Lung (tissue), 12 donors: ENCODE results near the gene CENPM. TPM values are rescaled to one million over a fixed set of nuclear protein-coding genes. Genes with fewer than 3 reads are reported as not detected.

ENCODE experiments used
- ATAC-seq: fragments of 200-7000 bp; cut with Tn5 transposase; one replicate; pipeline ENCODE4 v1.9.1; 2020; ENCODE audit warnings: moderate number of reproducible peaks; ENCODE audit not compliant: insufficient read depth, low FRiP score
- DNase-seq, 3 donors: peaks; one replicate each; pipeline ENCODE4 v3.0.0-alpha.2; 2013 to 2017
- H3K27ac ChIP-seq, 2 donors: one replicate each; pipeline ENCODE4 v1.5.1; 2013; ENCODE audit warnings: mild to moderate bottlenecking in 2 of 2, moderate library complexity in 2 of 2, control low read depth in 1 of 2, inconsistent platforms in 1 of 2, low read depth in 1 of 2, low read length in 1 of 2
- H3K27me3 ChIP-seq, 3 donors: one replicate each; pipeline ENCODE4 v1.5.1; 2013; ENCODE audit warnings: low read length in 2 of 3; ENCODE audit not compliant: control insufficient read depth in 3 of 3, insufficient read depth in 3 of 3
- H3K36me3 ChIP-seq, 4 donors: one replicate each; pipeline ENCODE4 v1.5.1; 2013; ENCODE audit warnings: low read length in 4 of 4, mild to moderate bottlenecking in 1 of 4, moderate library complexity in 1 of 4; ENCODE audit not compliant: control insufficient read depth in 4 of 4, insufficient read depth in 4 of 4
- H3K4me1 ChIP-seq, 5 donors: one replicate each; pipeline ENCODE4 v1.5.1; 2013; ENCODE audit warnings: low read length in 5 of 5, mild to moderate bottlenecking in 2 of 5, moderate library complexity in 1 of 5; ENCODE audit not compliant: control insufficient read depth in 5 of 5, insufficient read depth in 5 of 5
- H3K4me3 ChIP-seq: one replicate; pipeline ENCODE4 v1.5.1; 2013; ENCODE audit warnings: mild to moderate bottlenecking, control low read depth, moderate library complexity
- H3K9ac ChIP-seq, 2 donors: one replicate each; pipeline ENCODE4 v1.5.1; 2013; ENCODE audit warnings: low read length in 2 of 2, control low read depth in 1 of 2; ENCODE audit not compliant: insufficient read depth in 1 of 2
- H3K9me3 ChIP-seq, 4 donors: one replicate each; pipeline ENCODE4 v1.5.1; 2013; ENCODE audit warnings: low read length in 3 of 4, mild to moderate bottlenecking in 1 of 4, moderate library complexity in 1 of 4; ENCODE audit not compliant: control insufficient read depth in 4 of 4, insufficient read depth in 3 of 4
- WGBS, 2 donors: extraction: QIAGEN DNeasy Blood & Tissue Kit; methylation state at CpG; one replicate each; pipeline ENCODE4 v1.1.7; 2013; 5-methylcytosine and 5-hydroxymethylcytosine counted together
- polyA plus RNA-seq, 2 donors: library from polyadenylated mRNA; stranded (reverse); fragments of 200-250 nt; gene quantifications; one replicate each; pipeline ENCODE4 v1.2.1, GENCODE V29; 2013
- total RNA-seq, 2 donors: library from RNA; depleted of rRNA in 1 of 2; stranded (reverse); fragments of >200 nt in 1 of 2; gene quantifications; one replicate each; pipeline ENCODE4 v1.2.1, GENCODE V29; 2014 to 2021
- TF ChIP-seq, protein P1 (sequence below): IDR thresholded peaks from 2 replicates; pipeline ENCODE4 v1.5.1; 2012; ENCODE audit warnings: mild to moderate bottlenecking; ENCODE audit errors: control extremely low read depth, extremely low read depth
- donor health status: control.
- donor health status: control.
- donor health status: Bipolar disorder and iron deficiency.
- donor health status: healthy.
- donor health status: DM: yes; HTN: yes; CAD: no.

Gene CENPM
- total and polyA plus RNA-seq, 4 donors, result 9.9 to 20.5 (median 14.5) TPM

GRCh38 chr22:41899992-41900651 is 46.8 kb downstream of the CENPM start:
- Histone ChIP-seq H3K9me3 (peaks cover 0 to 2% (median 0%) of the 10 kb centered on the region in 4 donors), H3K4me1 (peaks cover 0 to 3% (median 0%) of the 10 kb centered on the region in 5 donors), H3K27ac (peak overlapping the region in 1 of 2 donors; percentile 74), H3K27me3 (no peaks in the 10 kb centered on the region), H3K9ac (no peak overlapping the region), H3K36me3 (peaks cover 0 to 77% (median 42%) of the 10 kb centered on the region in 4 donors), H3K4me3 (no peak overlapping the region)
- 92 to 95% methylated on average over 13 of the region's 13 CpGs for WGBS, 2 donors
- no peak for ATAC-seq
- DNase-seq, result no peak
- TF ChIP-seq, protein P1, sequence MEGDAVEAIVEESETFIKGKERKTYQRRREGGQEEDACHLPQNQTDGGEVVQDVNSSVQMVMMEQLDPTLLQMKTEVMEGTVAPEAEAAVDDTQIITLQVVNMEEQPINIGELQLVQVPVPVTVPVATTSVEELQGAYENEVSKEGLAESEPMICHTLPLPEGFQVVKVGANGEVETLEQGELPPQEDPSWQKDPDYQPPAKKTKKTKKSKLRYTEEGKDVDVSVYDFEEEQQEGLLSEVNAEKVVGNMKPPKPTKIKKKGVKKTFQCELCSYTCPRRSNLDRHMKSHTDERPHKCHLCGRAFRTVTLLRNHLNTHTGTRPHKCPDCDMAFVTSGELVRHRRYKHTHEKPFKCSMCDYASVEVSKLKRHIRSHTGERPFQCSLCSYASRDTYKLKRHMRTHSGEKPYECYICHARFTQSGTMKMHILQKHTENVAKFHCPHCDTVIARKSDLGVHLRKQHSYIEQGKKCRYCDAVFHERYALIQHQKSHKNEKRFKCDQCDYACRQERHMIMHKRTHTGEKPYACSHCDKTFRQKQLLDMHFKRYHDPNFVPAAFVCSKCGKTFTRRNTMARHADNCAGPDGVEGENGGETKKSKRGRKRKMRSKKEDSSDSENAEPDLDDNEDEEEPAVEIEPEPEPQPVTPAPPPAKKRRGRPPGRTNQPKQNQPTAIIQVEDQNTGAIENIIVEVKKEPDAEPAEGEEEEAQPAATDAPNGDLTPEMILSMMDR, result no peak

DNA sequence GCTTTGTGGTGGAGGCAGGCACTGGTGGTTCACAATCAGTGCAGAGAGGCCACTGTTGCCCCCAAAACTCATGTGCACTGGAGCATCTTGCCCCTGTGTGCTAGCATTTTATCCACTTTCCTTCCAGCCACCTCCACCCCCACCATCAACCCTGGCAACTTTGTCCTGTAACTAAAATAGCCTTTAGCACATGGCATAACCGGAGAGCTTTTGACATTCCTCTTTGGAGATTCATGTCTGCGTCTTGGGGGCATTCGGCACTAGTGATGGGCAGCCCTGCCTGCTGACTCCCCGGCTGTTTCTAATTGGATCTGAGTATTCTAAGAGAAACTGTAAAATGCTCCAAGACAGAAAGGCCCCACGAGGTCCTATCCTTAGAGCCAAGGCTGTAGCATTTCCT is 47.8 kb downstream of the CENPM start:
- H3K36me3 ChIP-seq, result peaks cover 4 to 75% (median 39%) of the 10 kb centered on the region in 4 donors
- 92 to 93% methylated on average over 5 of the region's 5 CpGs for WGBS, 2 donors
- no peak overlapping the region for H3K9ac ChIP-seq
- peak overlapping the region in 1 of 2 donors; percentile 74 for H3K27ac ChIP-seq
- DNase-seq (no peak), ATAC-seq (no peak)
- no peak overlapping the region for H3K4me3 ChIP-seq
- H3K9me3 ChIP-seq, result peaks cover 0 to 2% (median 0%) of the 10 kb centered on the region in 4 donors
- TF ChIP-seq, protein P1, result no peak
- no peaks in the 10 kb centered on the region for H3K27me3 ChIP-seq
- peaks cover 0 to 3% (median 0%) of the 10 kb centered on the region in 5 donors for H3K4me1 ChIP-seq

DNA sequence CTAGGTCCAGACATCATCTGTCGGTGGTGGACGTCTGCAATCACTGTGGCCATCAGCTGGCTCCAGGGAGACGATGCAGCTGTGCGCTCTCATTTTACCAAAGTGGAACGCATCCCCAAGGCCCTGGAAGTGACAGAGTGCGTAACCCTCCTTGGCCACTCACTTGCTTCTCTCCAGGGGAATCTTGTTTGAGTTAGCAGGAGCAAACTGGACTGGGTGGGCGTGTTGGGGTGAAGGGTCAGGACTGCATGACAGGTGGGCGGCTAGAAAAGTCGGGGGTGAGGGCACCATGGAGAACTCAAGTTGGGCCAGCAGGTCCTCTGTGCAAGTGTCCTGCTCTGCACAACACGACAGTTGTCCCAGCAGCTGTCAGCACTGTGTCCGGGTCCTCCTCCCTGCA is 48.3 kb downstream of the CENPM start:
- DNase-seq (no peak), ATAC-seq (no peak)
- Histone ChIP-seq H3K27me3 (no peaks in the 10 kb centered on the region), H3K36me3 (peaks cover 4 to 72% (median 36%) of the 10 kb centered on the region in 4 donors), H3K4me3 (no peak overlapping the region), H3K27ac (peak overlapping the region in 1 of 2 donors; percentile 65), H3K9me3 (peaks cover 0 to 2% (median 0%) of the 10 kb centered on the region in 4 donors), H3K4me1 (peaks cover 0 to 7% (median 0%) of the 10 kb centered on the region in 5 donors), H3K9ac (no peak overlapping the region)
- TF ChIP-seq, protein P1, result no peak
- 93 to 95% methylated on average over 11 of the region's 11 CpGs for WGBS, 2 donors
